ENCODE data around the gene RFC3. TPM values are rescaled to one million over a fixed set of nuclear protein-coding genes. Genes with fewer than 3 reads are reported as not detected.

Gene RFC3
- total RNA-seq, 1 experiment from 2014 or later = 38.2 TPM

- no peak overlapping the region for H3K9ac ChIP-seq (ENCODE audit: low read length)
- H3K4me2 ChIP-seq (ENCODE audit: low read length) = no peak overlapping the region
- H4K20me1 ChIP-seq (ENCODE audit: insufficient read depth) = no peaks in the 10 kb centered on the region
- H2AFZ ChIP-seq (ENCODE audit: low read depth, low read length, poor library complexity, severe bottlenecking) = no peak overlapping the region
- BruUV-seq (replicated peaks) = no TSS peak
- CTCF ChIA-PET = no interaction called here
- no peaks in the 10 kb centered on the region for H3K79me2 ChIP-seq (ENCODE audit: insufficient read depth, low read length)
- no peaks in the 10 kb centered on the region; a peak in 1 of 4 replicates for H3K36me3 ChIP-seq (ENCODE audit: control insufficient read depth in 1 of 2, insufficient read depth in 2 of 2, low read length in 2 of 2)
- H3K9me3 ChIP-seq (ENCODE audit: control insufficient read depth in 1 of 2, insufficient read depth in 1 of 2, low read depth in 1 of 2, low read length in 2 of 2) = no peaks in the 10 kb centered on the region
- no peaks in the 10 kb centered on the region for H3K27me3 ChIP-seq (ENCODE audit: insufficient read depth, low read length)
- RAD21 ChIA-PET (ENCODE audit: low non-redundant PET in 1 of 2, low total read pairs in 2 of 2, uncharacterized antibody in 2 of 2, unreplicated experiment in 2 of 2) = no interaction called here
- DNase-seq (ENCODE audit: low read depth, low spot score) (no peak), ATAC-seq (no peak)
- no peak overlapping the region for H3K27ac ChIP-seq (ENCODE audit: low read depth, low read length)
- POLR2A ChIA-PET = no interaction called here
- no peak overlapping the region for H3K4me3 ChIP-seq (replicated peaks in 1 of 2; ENCODE audit: low read depth in 1 of 2, low read length in 2 of 2)
- intact Hi-C loops (cut with micrococcal nuclease) = no loop called here
- H3K4me1 ChIP-seq (ENCODE audit: control insufficient read depth in 1 of 2, insufficient read depth in 2 of 2, low read length in 2 of 2) = no peaks in the 10 kb centered on the region
- TF ChIP-seq TCF7L2 (IDR thresholded peaks at IDR 0.05; ENCODE audit: borderline replicate concordance, extremely low read depth, insufficient read depth, insufficient read length) (no peak), ELF1 (IDR thresholded peaks at IDR 0.05; ENCODE audit: borderline replicate concordance, low read depth) (no peak), EGR1 (IDR thresholded peaks at IDR 0.05; ENCODE audit: low read depth) (no peak), CEBPB (IDR thresholded peaks at IDR 0.05; ENCODE audit: low read depth) (no peak), POLR2AphosphoS5 (IDR thresholded peaks at IDR 0.05; ENCODE audit: low read depth, low read length) (no peak), YY1 (IDR thresholded peaks at IDR 0.05; ENCODE audit: extremely low read depth, insufficient replicate concordance, low read depth, low read length) (no peak), ATF3 (IDR thresholded peaks at IDR 0.05) (no peak), CTCF (IDR thresholded peaks at IDR 0.05 in 2 of 3, conservative IDR thresholded peaks at IDR 0.05 in 1 of 3; ENCODE audit: borderline replicate concordance in 1 of 3, insufficient read depth in 1 of 3, low read depth in 2 of 3, low read length in 2 of 3) (no peak), ZNF274 (IDR thresholded peaks at IDR 0.05; ENCODE audit: low read depth, low read length) (no peak), EZH2phosphoT487 (IDR thresholded peaks at IDR 0.05; ENCODE audit: borderline replicate concordance) (no peak)
- H3K9me2 ChIP-seq (ENCODE audit: insufficient read depth) = no peaks in the 10 kb centered on the region
Observed at GRCh38 chr13:33859691-33860303, 41.8 kb downstream of the RFC3 start.
